ENCODE results near the gene OLFM2.

Gene OLFM2

DNA sequence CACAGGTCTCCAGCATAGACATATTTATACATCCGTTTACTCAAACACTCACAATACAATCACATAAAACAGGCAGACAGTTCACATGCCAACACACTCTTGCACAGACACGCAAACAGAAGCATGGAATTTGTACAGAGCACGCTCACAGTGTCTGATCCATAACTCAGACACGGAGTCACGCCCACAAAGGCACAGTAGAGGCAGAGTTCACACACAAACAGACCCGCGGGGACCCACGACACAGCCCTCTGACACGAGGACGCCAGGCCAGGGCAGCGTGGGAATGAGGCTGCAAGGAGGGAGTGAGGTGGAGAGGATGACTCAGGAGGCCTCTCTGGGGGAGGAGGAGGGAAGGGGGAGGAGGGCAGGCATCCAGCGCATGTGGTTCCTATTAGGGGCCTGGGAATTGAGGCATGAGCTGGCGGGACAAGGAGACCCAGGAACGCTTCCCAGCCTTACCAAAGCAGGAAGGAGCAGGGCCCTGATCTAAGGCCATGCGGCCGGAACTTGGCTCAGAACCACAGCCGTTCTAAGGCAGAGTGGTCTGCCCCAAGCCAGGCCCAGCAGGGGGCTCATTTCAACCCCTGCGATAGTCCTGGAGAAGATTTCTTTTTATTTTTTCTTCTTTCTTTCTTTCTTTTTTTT, 9.1 kb upstream of the OLFM2 start:
- CTCF ChIA-PET: interaction anchor here (1.4 to 4.4 kb wide), 5 partner anchors 12 to 84 kb away, joined by 3 to 23 read pairs (median 9); no protein-coding TSS in a partner anchor
- POLR2A ChIA-PET: interaction anchor here (1.7 to 2.8 kb wide), 2 partner anchors 13 to 64 kb away, joined by 5 to 12 read pairs; partner anchors contain the start of gene COL5A3
- DNase-seq (ENCODE audit: low read depth, low spot score): peak; percentile 98
- H3K4me3 ChIP-seq (ENCODE audit: low read depth, low read length): peak overlapping the region; percentile 21; the same call in 1 of the 2 replicates
- TF ChIP-seq, protein P1, sequence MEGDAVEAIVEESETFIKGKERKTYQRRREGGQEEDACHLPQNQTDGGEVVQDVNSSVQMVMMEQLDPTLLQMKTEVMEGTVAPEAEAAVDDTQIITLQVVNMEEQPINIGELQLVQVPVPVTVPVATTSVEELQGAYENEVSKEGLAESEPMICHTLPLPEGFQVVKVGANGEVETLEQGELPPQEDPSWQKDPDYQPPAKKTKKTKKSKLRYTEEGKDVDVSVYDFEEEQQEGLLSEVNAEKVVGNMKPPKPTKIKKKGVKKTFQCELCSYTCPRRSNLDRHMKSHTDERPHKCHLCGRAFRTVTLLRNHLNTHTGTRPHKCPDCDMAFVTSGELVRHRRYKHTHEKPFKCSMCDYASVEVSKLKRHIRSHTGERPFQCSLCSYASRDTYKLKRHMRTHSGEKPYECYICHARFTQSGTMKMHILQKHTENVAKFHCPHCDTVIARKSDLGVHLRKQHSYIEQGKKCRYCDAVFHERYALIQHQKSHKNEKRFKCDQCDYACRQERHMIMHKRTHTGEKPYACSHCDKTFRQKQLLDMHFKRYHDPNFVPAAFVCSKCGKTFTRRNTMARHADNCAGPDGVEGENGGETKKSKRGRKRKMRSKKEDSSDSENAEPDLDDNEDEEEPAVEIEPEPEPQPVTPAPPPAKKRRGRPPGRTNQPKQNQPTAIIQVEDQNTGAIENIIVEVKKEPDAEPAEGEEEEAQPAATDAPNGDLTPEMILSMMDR (IDR thresholded peaks at IDR 0.05; ENCODE audit: insufficient read depth, low read length, missing control alignments): peak; percentile 25

DNA sequence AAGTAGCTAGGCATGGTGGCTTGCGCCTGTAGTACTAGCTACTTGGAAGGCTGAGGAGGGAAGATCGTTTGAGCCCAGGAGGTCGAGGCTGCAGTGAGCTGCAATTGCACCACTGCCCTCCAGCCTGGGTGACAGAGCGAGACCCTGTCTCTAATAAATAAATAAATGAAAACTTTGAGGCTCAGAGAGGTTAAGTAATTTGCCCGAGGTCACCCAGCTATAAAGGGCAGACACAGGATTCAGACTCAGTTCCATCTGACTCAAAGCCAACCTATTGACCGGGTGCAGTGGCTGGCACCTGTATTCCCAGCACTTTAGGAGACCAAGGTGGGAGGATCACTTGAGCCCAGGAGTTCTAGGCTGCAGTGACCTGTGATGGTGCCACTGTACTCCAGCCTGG, 7.4 kb upstream of the OLFM2 start:
- POLR2A ChIA-PET: no interaction called here
- H3K4me3 ChIP-seq (ENCODE audit: low read depth, low read length): no peak overlapping the region
- no peak for DNase-seq (ENCODE audit: low read depth, low spot score)
- TF ChIP-seq, protein P1 (IDR thresholded peaks at IDR 0.05; ENCODE audit: insufficient read depth, low read length, missing control alignments): no peak
- CTCF ChIA-PET: interaction anchor here (1.3 to 4.4 kb wide), 2 partner anchors 57 to 84 kb away, joined by 3 to 23 read pairs; no protein-coding TSS in a partner anchor

DNA sequence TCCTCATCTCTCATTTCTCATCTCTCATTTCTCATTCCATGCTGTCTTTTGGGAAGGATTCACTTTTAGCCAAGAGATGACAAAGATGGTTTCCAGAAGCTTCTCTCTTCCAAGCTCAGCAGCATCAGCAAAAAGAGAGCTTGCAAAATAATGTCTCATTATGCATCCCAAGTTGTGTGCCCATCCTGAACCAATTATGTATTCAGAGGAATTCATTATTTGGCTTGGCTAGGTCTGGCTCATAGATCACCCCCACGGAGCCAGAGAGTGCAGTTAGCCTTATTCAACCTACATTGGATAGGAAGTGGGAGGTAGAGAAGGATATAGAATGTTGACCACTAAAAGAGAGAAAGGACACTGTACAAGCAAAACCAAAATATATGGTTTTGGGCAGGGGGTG, 5.4 kb upstream of the OLFM2 start:
- TF ChIP-seq, protein P1 (IDR thresholded peaks at IDR 0.05; ENCODE audit: insufficient read depth, low read length, missing control alignments): no peak
- no peak for DNase-seq (ENCODE audit: low read depth, low spot score)
- POLR2A ChIA-PET: no interaction called here
- H3K4me3 ChIP-seq (ENCODE audit: low read depth, low read length): no peak overlapping the region
- CTCF ChIA-PET: interaction anchor here (1.4 to 5.0 kb wide), 2 partner anchors 11 to 59 kb away, joined by 5 to 31 read pairs; no protein-coding TSS in a partner anchor

DNA sequence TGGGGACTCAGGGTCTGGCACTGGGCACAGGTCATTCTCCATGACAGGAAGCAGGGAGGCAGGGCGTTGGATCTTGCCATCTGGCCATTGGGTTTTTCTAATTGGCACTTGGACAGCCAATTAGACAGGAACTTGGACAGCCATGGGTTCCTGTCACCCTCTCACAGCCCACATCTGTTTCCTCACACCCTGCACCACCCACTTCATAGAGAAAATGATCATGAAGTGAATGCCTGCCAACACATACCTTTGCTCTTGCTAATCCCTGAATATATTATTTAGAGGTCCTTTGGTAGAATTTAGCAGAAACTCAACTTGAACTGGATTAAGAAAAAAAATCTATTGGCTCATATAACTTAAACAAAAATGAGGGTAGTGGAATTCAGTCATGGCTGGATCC, 4.9 kb upstream of the OLFM2 start:
- no peak overlapping the region for H3K4me3 ChIP-seq (ENCODE audit: low read depth, low read length)
- TF ChIP-seq, protein P1 (IDR thresholded peaks at IDR 0.05; ENCODE audit: insufficient read depth, low read length, missing control alignments): no peak
- POLR2A ChIA-PET: no interaction called here
- CTCF ChIA-PET: interaction anchor here (1.4 to 5.0 kb wide), 3 partner anchors 10 to 59 kb away, joined by 4 to 31 read pairs (median 5); no protein-coding TSS in a partner anchor
- no peak for DNase-seq (ENCODE audit: low read depth, low spot score)

DNA sequence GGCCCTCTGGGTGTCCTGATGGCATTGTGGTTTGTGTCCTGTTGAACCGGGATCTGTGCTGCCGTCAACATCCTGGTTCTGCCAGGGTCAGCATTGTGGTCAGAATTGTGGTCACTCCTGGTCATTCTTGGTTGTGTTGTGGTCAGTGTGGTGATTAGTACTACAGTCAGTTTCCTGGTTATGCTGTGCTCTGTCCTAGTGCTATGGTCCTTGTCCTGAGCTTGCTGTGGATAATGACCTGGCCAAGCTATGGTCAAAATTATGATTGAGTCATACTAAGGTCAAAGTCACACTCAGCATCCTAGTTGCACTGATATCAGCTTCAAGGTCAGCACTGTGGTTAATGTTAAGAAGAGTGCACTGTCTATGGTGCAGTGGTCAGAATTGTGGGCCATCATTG, 4.5 kb upstream of the OLFM2 start:
- TF ChIP-seq, protein P1 (IDR thresholded peaks at IDR 0.05; ENCODE audit: insufficient read depth, low read length, missing control alignments): no peak
- ChIA-PET CTCF (interaction anchor here (1.4 to 5.0 kb wide), 3 partner anchors 9 to 60 kb away, joined by 4 to 31 read pairs (median 5); no protein-coding TSS in a partner anchor), POLR2A (no interaction called here)
- no peak for DNase-seq (ENCODE audit: low read depth, low spot score)
- H3K4me3 ChIP-seq (ENCODE audit: low read depth, low read length): no peak overlapping the region

DNA sequence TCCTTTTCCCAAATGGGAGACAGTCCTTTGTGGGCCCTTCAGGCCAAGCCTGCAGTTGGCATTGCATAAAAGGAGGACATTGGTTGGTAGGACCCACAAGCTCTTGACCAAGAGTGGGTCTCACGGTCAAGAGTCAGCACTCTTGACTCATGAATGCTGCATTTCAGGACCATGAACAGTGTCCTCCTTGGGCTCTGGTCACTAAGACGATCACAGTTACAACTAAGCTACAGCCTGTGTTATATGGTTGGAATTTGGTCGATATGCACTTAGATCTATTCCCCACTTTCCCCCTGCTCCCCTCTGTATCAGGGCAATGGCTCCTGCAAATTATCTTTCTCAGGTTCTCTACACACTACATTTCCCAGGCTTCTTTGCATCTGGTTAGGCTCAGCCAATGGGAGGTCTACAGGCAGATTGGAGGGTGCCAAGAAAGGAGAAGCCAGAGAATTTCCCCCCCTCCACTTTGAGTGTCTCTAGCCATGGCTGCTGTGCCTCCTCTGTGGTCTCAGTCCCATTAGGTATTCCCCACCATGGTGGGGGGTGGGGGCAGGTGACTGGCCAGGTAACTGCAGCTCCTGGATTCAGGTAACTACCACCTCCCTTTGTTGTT, 3.1 kb upstream of the OLFM2 start:
- ChIA-PET CTCF (interaction anchor here (0.6 to 5.0 kb wide), 3 partner anchors 61 to 90 kb away, joined by 4 to 31 read pairs (median 13); no protein-coding TSS in a partner anchor), POLR2A (no interaction called here)
- H3K4me3 ChIP-seq (ENCODE audit: low read depth, low read length): no peak overlapping the region
- TF ChIP-seq, protein P1 (IDR thresholded peaks at IDR 0.05; ENCODE audit: insufficient read depth, low read length, missing control alignments): no peak
- DNase-seq (ENCODE audit: low read depth, low spot score): no peak
